ENCODE results near the gene GHR.

GHR gene

GRCh38 chr5:42423285-42424165 is at the start of gene GHR:
Gene GHR (plus strand): TSS chr5:42423439. CDS start chr5:42565875, 142,436 bp downstream.
- no peaks in the 10 kb centered on the region for H3K9me3 Mint-ChIP-seq
- H3K4me1 Mint-ChIP-seq, result no peaks in the 10 kb centered on the region
- H3K27ac Mint-ChIP-seq, result no peak within 1 kb of the TSS
- no peak within 1 kb of the TSS for H3K4me3 Mint-ChIP-seq
- peaks cover 18% of the 10 kb centered on the region for H3K27me3 Mint-ChIP-seq
- H3K36me3 Mint-ChIP-seq, result no peaks in the 10 kb centered on the region

- peaks cover 10% of the 10 kb centered on the region for H3K9me3 Mint-ChIP-seq
- no peaks in the 10 kb centered on the region for H3K27me3 Mint-ChIP-seq
- no peak overlapping the region for H3K27ac Mint-ChIP-seq
- no peaks in the 10 kb centered on the region for H3K4me1 Mint-ChIP-seq
- no peaks in the 10 kb centered on the region for H3K36me3 Mint-ChIP-seq
- H3K4me3 Mint-ChIP-seq, result no peak overlapping the region
Measured at GRCh38 chr5:42374679-42375273, 48.5 kb upstream of the GHR start.

- Mint-ChIP-seq H3K4me1 (no peaks in the 10 kb centered on the region), H3K9me3 (peaks cover 10% of the 10 kb centered on the region), H3K36me3 (no peaks in the 10 kb centered on the region), H3K4me3 (no peak overlapping the region), H3K27me3 (no peaks in the 10 kb centered on the region), H3K27ac (no peak overlapping the region)
Measured at GRCh38 chr5:42377496-42377895, 45.7 kb upstream of the GHR start.

- no peak overlapping the region for H3K27ac Mint-ChIP-seq
Measured at GRCh38 chr5:42381973-42382372, 41.3 kb upstream of the GHR start.

GRCh38 chr5:42387563-42387962 is 35.7 kb upstream of the GHR start:
- Mint-ChIP-seq H3K27me3 (no peaks in the 10 kb centered on the region), H3K27ac (no peak overlapping the region), H3K4me3 (no peak overlapping the region), H3K9me3 (no peaks in the 10 kb centered on the region), H3K4me1 (no peaks in the 10 kb centered on the region), H3K36me3 (no peaks in the 10 kb centered on the region)

More at GRCh38 chr5:42381973-42382372, 41.3 kb upstream of the GHR start:
- no peaks in the 10 kb centered on the region for H3K36me3 Mint-ChIP-seq
- no peaks in the 10 kb centered on the region for H3K27me3 Mint-ChIP-seq
- no peak overlapping the region for H3K4me3 Mint-ChIP-seq
- no peaks in the 10 kb centered on the region for H3K4me1 Mint-ChIP-seq
- peaks cover 5% of the 10 kb centered on the region for H3K9me3 Mint-ChIP-seq

- Mint-ChIP-seq H3K4me1 (no peaks in the 10 kb centered on the region), H3K27me3 (no peaks in the 10 kb centered on the region), H3K4me3 (no peak overlapping the region), H3K27ac (no peak overlapping the region), H3K36me3 (no peaks in the 10 kb centered on the region), H3K9me3 (no peaks in the 10 kb centered on the region)
Measured at GRCh38 chr5:42390115-42390514, 33.1 kb upstream of the GHR start.

- Mint-ChIP-seq H3K4me3 (no peak overlapping the region), H3K27ac (no peak overlapping the region), H3K27me3 (no peaks in the 10 kb centered on the region), H3K9me3 (no peaks in the 10 kb centered on the region), H3K36me3 (no peaks in the 10 kb centered on the region), H3K4me1 (no peaks in the 10 kb centered on the region)
Measured at GRCh38 chr5:42392917-42393316, 30.3 kb upstream of the GHR start.

GRCh38 chr5:42396111-42396510 is 27.1 kb upstream of the GHR start:
- Mint-ChIP-seq H3K27ac (no peak overlapping the region), H3K4me1 (no peaks in the 10 kb centered on the region), H3K27me3 (no peaks in the 10 kb centered on the region), H3K4me3 (no peak overlapping the region), H3K36me3 (no peaks in the 10 kb centered on the region), H3K9me3 (no peaks in the 10 kb centered on the region)

- Mint-ChIP-seq H3K27me3 (no peaks in the 10 kb centered on the region), H3K36me3 (no peaks in the 10 kb centered on the region), H3K9me3 (no peaks in the 10 kb centered on the region), H3K27ac (no peak overlapping the region), H3K4me1 (no peaks in the 10 kb centered on the region), H3K4me3 (no peak overlapping the region)
Measured at GRCh38 chr5:42397267-42397666, 26.0 kb upstream of the GHR start.

GRCh38 chr5:42399702-42400101 is 23.5 kb upstream of the GHR start:
- Mint-ChIP-seq H3K36me3 (no peaks in the 10 kb centered on the region), H3K27me3 (no peaks in the 10 kb centered on the region), H3K4me3 (no peak overlapping the region), H3K27ac (no peak overlapping the region), H3K9me3 (no peaks in the 10 kb centered on the region), H3K4me1 (no peaks in the 10 kb centered on the region)

GRCh38 chr5:42400474-42400873 is 22.8 kb upstream of the GHR start:
- Mint-ChIP-seq H3K4me3 (no peak overlapping the region), H3K27ac (no peak overlapping the region), H3K9me3 (no peaks in the 10 kb centered on the region), H3K36me3 (no peaks in the 10 kb centered on the region), H3K4me1 (no peaks in the 10 kb centered on the region), H3K27me3 (no peaks in the 10 kb centered on the region)

- H3K4me1 Mint-ChIP-seq, result no peaks in the 10 kb centered on the region
- H3K36me3 Mint-ChIP-seq, result no peaks in the 10 kb centered on the region
- H3K27ac Mint-ChIP-seq, result no peak overlapping the region
- no peak overlapping the region for H3K4me3 Mint-ChIP-seq
- no peaks in the 10 kb centered on the region for H3K27me3 Mint-ChIP-seq
- no peaks in the 10 kb centered on the region for H3K9me3 Mint-ChIP-seq
Measured at GRCh38 chr5:42403236-42403635, 20.0 kb upstream of the GHR start.

- Mint-ChIP-seq H3K27me3 (no peaks in the 10 kb centered on the region), H3K4me1 (no peaks in the 10 kb centered on the region), H3K27ac (no peak overlapping the region), H3K9me3 (no peaks in the 10 kb centered on the region), H3K4me3 (no peak overlapping the region), H3K36me3 (no peaks in the 10 kb centered on the region)
Measured at GRCh38 chr5:42404366-42404765, 18.9 kb upstream of the GHR start.

- H3K4me1 Mint-ChIP-seq, result no peaks in the 10 kb centered on the region
- no peak overlapping the region for H3K4me3 Mint-ChIP-seq
- peaks cover 8% of the 10 kb centered on the region for H3K27me3 Mint-ChIP-seq
- no peaks in the 10 kb centered on the region for H3K36me3 Mint-ChIP-seq
- no peaks in the 10 kb centered on the region for H3K9me3 Mint-ChIP-seq
- H3K27ac Mint-ChIP-seq, result no peak overlapping the region
Measured at GRCh38 chr5:42419294-42419693, 3.9 kb upstream of the GHR start.

- H3K27ac Mint-ChIP-seq, result no peak overlapping the region
- H3K36me3 Mint-ChIP-seq, result no peaks in the 10 kb centered on the region
- no peak overlapping the region for H3K4me3 Mint-ChIP-seq
- no peaks in the 10 kb centered on the region for H3K4me1 Mint-ChIP-seq
- no peaks in the 10 kb centered on the region for H3K9me3 Mint-ChIP-seq
- peaks cover 16% of the 10 kb centered on the region for H3K27me3 Mint-ChIP-seq
Measured at GRCh38 chr5:42422656-42423280, 471 bp upstream of the GHR start.

- no peaks in the 10 kb centered on the region for H3K9me3 Mint-ChIP-seq
- H3K27ac Mint-ChIP-seq, result no peak overlapping the region
- no peaks in the 10 kb centered on the region for H3K36me3 Mint-ChIP-seq
- no peaks in the 10 kb centered on the region for H3K4me1 Mint-ChIP-seq
- peaks cover 13% of the 10 kb centered on the region for H3K27me3 Mint-ChIP-seq
- no peak overlapping the region for H3K4me3 Mint-ChIP-seq
Measured at GRCh38 chr5:42426016-42426415, 2.8 kb downstream of the GHR start.
